ENCODE measurements around the gene GCFC2. TPM values are rescaled to one million over a fixed set of nuclear protein-coding genes. Genes with fewer than 3 reads are reported as not detected.
"Not testable (repeated sequence)": the region's sequence is repeated elsewhere in the genome, so short reads cannot be mapped to it uniquely, and the experiment has no call there.

The GCFC2 gene
- total RNA-seq, 2 experiments from 2014 or later, result 30.5 to 36.4 TPM

- H3K27ac Mint-ChIP-seq, result peak overlapping the region; percentile 97
- CTCF ChIA-PET, result interaction anchor here (1.1 kb wide), 1 partner anchor 70 kb away, joined by 4 read pairs; no protein-coding TSS in a partner anchor
- H3K36me3 Mint-ChIP-seq (ENCODE audit: low read depth); DNase-seq; H3K27me3 Mint-ChIP-seq (ENCODE audit: low read depth); H3K9me3 Mint-ChIP-seq: not testable (repeated sequence)
- H3K4me3 Mint-ChIP-seq, result peak overlapping the region; percentile 91
- peaks cover 21% of the 10 kb centered on the region for H3K4me1 Mint-ChIP-seq (ENCODE audit: low read depth)
- intact Hi-C loops (cut with micrococcal nuclease), result loop anchor here (2.0 to 5.0 kb wide), 4 partner anchors 35 to 867 kb away; partner anchors contain the start of gene POLE4
Observed at GRCh38 chr2:75711590-75711989, 875 bp upstream of the GCFC2 start.

DNA sequence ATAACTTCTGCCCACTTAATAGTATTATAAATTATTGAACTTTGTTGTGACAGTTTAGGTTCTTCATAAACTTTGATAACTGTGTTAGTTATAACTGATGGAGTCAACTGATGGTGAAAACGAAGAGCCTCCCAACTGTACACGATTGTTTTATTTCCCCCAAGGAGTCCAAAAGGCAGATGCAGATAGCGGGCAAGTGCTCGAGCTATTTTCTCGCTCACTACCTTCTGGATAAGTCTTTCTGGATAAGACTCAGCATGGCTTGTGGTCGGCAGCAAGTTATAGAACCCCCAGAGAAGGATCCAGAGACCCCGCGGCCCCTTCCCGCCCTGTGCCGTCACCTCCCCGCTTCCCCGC is 517 bp downstream of the GCFC2 start:
- H3K4me3 Mint-ChIP-seq, result peak overlapping the region; percentile 91
- no peaks in the 10 kb centered on the region for H3K9me3 Mint-ChIP-seq
- peak overlapping the region; percentile 97 for H3K27ac Mint-ChIP-seq
- H3K36me3 Mint-ChIP-seq (ENCODE audit: low read depth), result peaks cover 13% of the 10 kb centered on the region
- intact Hi-C loops (cut with micrococcal nuclease), result loop anchor here (1.0 to 5.0 kb wide), 5 partner anchors 33 to 865 kb away; partner anchors contain the start of genes MRPL19 and POLE4
- peaks cover 29% of the 10 kb centered on the region for H3K4me1 Mint-ChIP-seq (ENCODE audit: low read depth)
- no peaks in the 10 kb centered on the region for H3K27me3 Mint-ChIP-seq (ENCODE audit: low read depth)
- CTCF ChIA-PET, result interaction anchor here (1.5 kb wide), 1 partner anchor 69 kb away, joined by 4 read pairs; no protein-coding TSS in a partner anchor
- no peak for DNase-seq

DNA sequence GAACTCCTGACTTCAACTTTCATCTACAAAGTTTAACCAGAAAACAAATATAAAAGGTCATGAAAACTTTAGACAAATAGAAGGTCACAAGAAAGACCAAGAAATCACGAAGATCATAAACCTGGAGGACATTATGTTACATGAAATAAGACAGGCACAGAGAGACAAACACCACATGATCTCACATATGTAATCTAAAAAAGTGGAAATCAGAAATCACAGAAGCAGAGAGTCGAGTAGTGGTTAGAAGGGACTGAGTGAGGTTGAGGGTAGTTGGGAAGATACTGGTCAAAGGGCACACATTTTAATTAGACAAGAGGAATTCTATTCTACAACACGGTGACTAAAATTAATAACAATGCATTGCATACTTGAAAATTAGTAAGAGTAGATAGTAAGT is 1.4 kb downstream of the GCFC2 start:
- peak overlapping the region; percentile 72 for H3K4me3 Mint-ChIP-seq
- CTCF ChIA-PET, result interaction anchor here (1.5 kb wide), 1 partner anchor 68 kb away, joined by 4 read pairs; no protein-coding TSS in a partner anchor
- H3K9me3 Mint-ChIP-seq, result no peaks in the 10 kb centered on the region
- no peak for DNase-seq
- H3K36me3 Mint-ChIP-seq (ENCODE audit: low read depth), result peaks cover 22% of the 10 kb centered on the region
- no peaks in the 10 kb centered on the region for H3K27me3 Mint-ChIP-seq (ENCODE audit: low read depth)
- intact Hi-C loops (cut with micrococcal nuclease), result no loop called here
- H3K4me1 Mint-ChIP-seq (ENCODE audit: low read depth), result peaks cover 29% of the 10 kb centered on the region
- peak overlapping the region; percentile 7 for H3K27ac Mint-ChIP-seq

GRCh38 chr2:75707901-75708300 is 2.8 kb downstream of the GCFC2 start:
- H3K9me3 Mint-ChIP-seq, result no peaks in the 10 kb centered on the region
- intact Hi-C loops (cut with micrococcal nuclease), result no loop called here
- CTCF ChIA-PET, result interaction anchor here (0.6 to 0.9 kb wide), 2 partner anchors 10 to 44 kb away, joined by 3 read pairs; no protein-coding TSS in a partner anchor
- no peak for DNase-seq
- peaks cover 29% of the 10 kb centered on the region for H3K36me3 Mint-ChIP-seq (ENCODE audit: low read depth)
- peak overlapping the region; percentile 51 for H3K4me3 Mint-ChIP-seq
- H3K27ac Mint-ChIP-seq, result no peak overlapping the region
- no peaks in the 10 kb centered on the region for H3K27me3 Mint-ChIP-seq (ENCODE audit: low read depth)
- peaks cover 29% of the 10 kb centered on the region for H3K4me1 Mint-ChIP-seq (ENCODE audit: low read depth)

DNA sequence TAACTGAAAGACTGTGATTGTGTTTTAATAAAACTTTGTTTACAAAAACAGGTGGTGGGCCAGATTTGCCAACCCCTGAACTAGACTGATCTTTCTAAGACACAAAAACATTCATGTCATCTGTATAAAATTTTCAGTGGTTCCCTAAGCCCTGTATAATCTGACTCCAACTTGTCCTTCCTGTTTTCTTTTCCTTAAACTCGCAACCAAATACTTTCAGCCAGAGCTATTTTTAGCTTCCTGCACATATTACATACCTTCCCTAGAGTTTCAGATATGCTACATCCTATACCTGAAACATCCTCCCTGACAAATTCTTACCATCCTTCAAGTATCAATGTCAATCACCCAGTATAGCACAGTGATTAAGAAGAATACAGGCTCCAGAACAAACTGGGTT is 4.8 kb downstream of the GCFC2 start:
- DNase-seq, result no peak
- intact Hi-C loops (cut with micrococcal nuclease), result no loop called here
- Mint-ChIP-seq H3K9me3 (no peaks in the 10 kb centered on the region), H3K4me1 (ENCODE audit: low read depth) (peaks cover 28% of the 10 kb centered on the region), H3K4me3 (no peak overlapping the region), H3K36me3 (ENCODE audit: low read depth) (peaks cover 40% of the 10 kb centered on the region), H3K27me3 (ENCODE audit: low read depth) (no peaks in the 10 kb centered on the region), H3K27ac (no peak overlapping the region)
- CTCF ChIA-PET, result interaction anchor here (0.6 kb wide), 1 partner anchor 66 kb away, joined by 3 read pairs; no protein-coding TSS in a partner anchor

GRCh38 chr2:75703589-75704287 is 7.0 kb downstream of the GCFC2 start:
- Mint-ChIP-seq H3K27me3 (ENCODE audit: low read depth) (no peaks in the 10 kb centered on the region), H3K36me3 (ENCODE audit: low read depth) (peaks cover 56% of the 10 kb centered on the region), H3K4me3 (no peak overlapping the region), H3K27ac (no peak overlapping the region), H3K4me1 (ENCODE audit: low read depth) (peaks cover 24% of the 10 kb centered on the region), H3K9me3 (no peaks in the 10 kb centered on the region)
- no peak for DNase-seq
- intact Hi-C loops (cut with micrococcal nuclease), result no loop called here
- CTCF ChIA-PET, result no interaction called here

GRCh38 chr2:75702593-75702992 is 8.1 kb downstream of the GCFC2 start:
- Mint-ChIP-seq H3K4me3 (no peak overlapping the region), H3K36me3 (ENCODE audit: low read depth) (peaks cover 63% of the 10 kb centered on the region), H3K27me3 (ENCODE audit: low read depth) (no peaks in the 10 kb centered on the region), H3K27ac (no peak overlapping the region), H3K9me3 (no peaks in the 10 kb centered on the region), H3K4me1 (ENCODE audit: low read depth) (peaks cover 16% of the 10 kb centered on the region)
- no peak for DNase-seq
- intact Hi-C loops (cut with micrococcal nuclease), result no loop called here
- CTCF ChIA-PET, result no interaction called here

- no peak for DNase-seq
- intact Hi-C loops (cut with micrococcal nuclease), result no loop called here
- H3K27me3 Mint-ChIP-seq (ENCODE audit: low read depth), result no peaks in the 10 kb centered on the region
- H3K27ac Mint-ChIP-seq, result no peak overlapping the region
- H3K9me3 Mint-ChIP-seq, result no peaks in the 10 kb centered on the region
- H3K36me3 Mint-ChIP-seq (ENCODE audit: low read depth), result peaks cover 52% of the 10 kb centered on the region
- no peak overlapping the region for H3K4me3 Mint-ChIP-seq
- CTCF ChIA-PET, result no interaction called here
- peaks cover 4% of the 10 kb centered on the region for H3K4me1 Mint-ChIP-seq (ENCODE audit: low read depth)
Observed at GRCh38 chr2:75698918-75699317, 11.8 kb downstream of the GCFC2 start.

GRCh38 chr2:75688196-75688595 is 22.5 kb downstream of the GCFC2 start:
- CTCF ChIA-PET, result interaction anchor here (0.8 to 2.5 kb wide), 2 partner anchors 11 to 17 kb away, joined by 3 to 12 read pairs; no protein-coding TSS in a partner anchor
- DNase-seq, result no peak
- H3K27me3 Mint-ChIP-seq (ENCODE audit: low read depth), result no peaks in the 10 kb centered on the region
- H3K4me3 Mint-ChIP-seq, result no peak overlapping the region
- H3K27ac Mint-ChIP-seq, result no peak overlapping the region
- H3K9me3 Mint-ChIP-seq, result no peaks in the 10 kb centered on the region
- peaks cover 2% of the 10 kb centered on the region for H3K4me1 Mint-ChIP-seq (ENCODE audit: low read depth)
- peaks cover 49% of the 10 kb centered on the region for H3K36me3 Mint-ChIP-seq (ENCODE audit: low read depth)
- intact Hi-C loops (cut with micrococcal nuclease), result no loop called here

DNA sequence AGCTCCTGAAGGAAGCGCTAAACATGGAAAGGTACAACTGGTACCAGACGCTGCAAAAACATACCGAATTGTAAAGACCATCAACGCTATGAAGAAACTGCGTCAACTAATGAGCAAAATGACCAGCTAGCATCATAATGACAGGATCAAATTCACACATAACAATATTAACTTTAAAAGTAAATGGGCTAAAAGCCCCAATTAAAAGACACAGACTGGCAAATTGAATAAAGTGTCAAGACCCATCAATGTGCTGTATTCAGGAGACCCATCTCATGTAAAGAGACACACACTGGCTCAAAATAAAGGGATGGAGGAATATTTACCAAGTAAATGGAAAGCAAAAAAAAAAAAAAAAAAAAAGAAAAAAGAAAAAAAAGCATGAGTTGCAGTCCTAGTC is 27.3 kb downstream of the GCFC2 start:
- peaks cover 45% of the 10 kb centered on the region for H3K36me3 Mint-ChIP-seq (ENCODE audit: low read depth)
- CTCF ChIA-PET; H3K27me3 Mint-ChIP-seq (ENCODE audit: low read depth); H3K9me3 Mint-ChIP-seq; H3K4me3 Mint-ChIP-seq; H3K4me1 Mint-ChIP-seq (ENCODE audit: low read depth); DNase-seq; intact Hi-C loops (cut with micrococcal nuclease); H3K27ac Mint-ChIP-seq: not testable (repeated sequence)

DNA sequence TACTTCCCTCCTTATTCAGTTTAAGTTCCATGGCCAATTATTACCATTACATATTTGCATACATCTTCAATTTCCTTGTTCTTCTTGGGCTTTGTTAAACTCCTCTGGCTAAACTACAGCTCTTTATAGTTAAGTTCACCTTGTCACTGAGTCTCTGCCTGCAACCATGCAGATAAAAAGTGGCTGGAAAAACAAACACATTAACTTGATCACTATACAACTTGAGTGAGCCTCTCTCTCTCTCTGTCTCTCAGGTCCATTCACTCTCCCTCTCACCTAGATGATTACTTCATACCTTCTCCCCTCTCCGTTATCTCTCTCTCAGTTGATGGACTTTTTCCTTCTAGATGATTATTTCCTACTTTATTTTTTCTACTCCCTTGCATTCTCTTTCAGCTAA is 30.3 kb downstream of the GCFC2 start:
- CTCF ChIA-PET, result interaction anchor here (0.7 to 2.5 kb wide), 2 partner anchors 40 to 965 kb away, joined by 3 to 5 read pairs; no protein-coding TSS in a partner anchor
- Mint-ChIP-seq H3K4me1 (ENCODE audit: low read depth) (peaks cover 6% of the 10 kb centered on the region), H3K36me3 (ENCODE audit: low read depth) (peaks cover 43% of the 10 kb centered on the region), H3K27ac (no peak overlapping the region), H3K27me3 (ENCODE audit: low read depth) (no peaks in the 10 kb centered on the region), H3K4me3 (no peak overlapping the region), H3K9me3 (no peaks in the 10 kb centered on the region)
- intact Hi-C loops (cut with micrococcal nuclease), result loop anchor here (2.0 kb wide), 1 partner anchor 14 kb away; no protein-coding TSS in a partner anchor
- DNase-seq, result no peak

DNA sequence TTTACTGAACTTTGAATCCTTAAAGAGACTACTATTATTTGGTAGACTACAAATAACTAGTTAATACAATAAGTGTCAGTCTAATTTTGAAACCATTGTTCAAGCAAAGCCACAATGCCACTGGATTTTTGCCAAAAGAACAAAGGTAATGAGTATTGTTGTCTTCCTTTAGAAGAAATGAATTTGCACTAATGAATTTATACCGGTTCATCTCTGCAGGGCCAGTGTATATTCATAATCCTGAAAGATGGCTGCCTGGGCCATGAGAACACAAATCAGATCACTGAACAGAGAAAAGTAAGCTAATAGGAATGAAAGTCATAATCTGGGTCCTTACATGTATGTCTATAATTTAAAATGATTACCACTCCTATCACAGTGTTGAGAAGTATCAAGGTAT is 31.2 kb downstream of the GCFC2 start:
- Mint-ChIP-seq H3K4me3 (no peak overlapping the region), H3K27me3 (ENCODE audit: low read depth) (no peaks in the 10 kb centered on the region), H3K4me1 (ENCODE audit: low read depth) (peaks cover 6% of the 10 kb centered on the region), H3K9me3 (no peaks in the 10 kb centered on the region), H3K27ac (no peak overlapping the region), H3K36me3 (ENCODE audit: low read depth) (peaks cover 36% of the 10 kb centered on the region)
- no peak for DNase-seq
- CTCF ChIA-PET, result interaction anchor here (0.6 to 2.4 kb wide), 2 partner anchors 39 to 45 kb away, joined by 3 to 10 read pairs; no protein-coding TSS in a partner anchor
- intact Hi-C loops (cut with micrococcal nuclease), result no loop called here

DNA sequence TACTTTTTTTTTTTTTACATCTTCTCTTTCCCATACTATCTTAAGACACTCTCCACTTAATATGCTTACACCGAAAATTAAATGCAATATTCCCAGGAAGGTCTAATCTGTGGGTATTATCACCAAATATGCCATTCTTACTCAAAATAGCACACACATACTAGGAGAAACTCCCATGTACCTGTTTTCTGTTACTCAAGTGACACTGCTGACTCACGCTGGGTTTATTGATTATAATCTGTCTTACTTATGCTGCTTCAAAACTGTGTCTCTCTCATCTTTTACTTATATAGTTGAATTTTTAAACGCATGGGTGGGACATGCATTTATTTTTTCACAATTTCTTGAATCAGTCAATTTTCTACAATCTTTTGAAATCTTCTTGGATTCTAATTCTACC is 34.3 kb downstream of the GCFC2 start:
- Mint-ChIP-seq H3K9me3 (no peaks in the 10 kb centered on the region), H3K4me1 (ENCODE audit: low read depth) (peaks cover 8% of the 10 kb centered on the region), H3K36me3 (ENCODE audit: low read depth) (peaks cover 29% of the 10 kb centered on the region), H3K27ac (no peak overlapping the region), H3K4me3 (no peak overlapping the region), H3K27me3 (ENCODE audit: low read depth) (no peaks in the 10 kb centered on the region)
- DNase-seq, result no peak
- intact Hi-C loops (cut with micrococcal nuclease), result loop anchor here (2.0 kb wide), 1 partner anchor 34 kb away; the partner anchor contains the start of gene GCFC2
- CTCF ChIA-PET, result interaction anchor here (0.6 to 2.1 kb wide), 10 partner anchors 8 to 110 kb away, joined by 3 to 19 read pairs (median 4); partner anchors contain the start of gene MRPL19

Data from activated naive CD4-positive, alpha-beta T cell treated with anti-CD3 and anti-CD28 coated beads for 36 hours (primary cell).